ENCODE measurements around the gene SLC43A1. TPM values are rescaled to one million over a fixed set of nuclear protein-coding genes. Genes with fewer than 3 reads are reported as not detected.

SLC43A1 gene
- total RNA-seq, 2 donors from 2014 or later, result 18.2 to 20.9 TPM

DNA sequence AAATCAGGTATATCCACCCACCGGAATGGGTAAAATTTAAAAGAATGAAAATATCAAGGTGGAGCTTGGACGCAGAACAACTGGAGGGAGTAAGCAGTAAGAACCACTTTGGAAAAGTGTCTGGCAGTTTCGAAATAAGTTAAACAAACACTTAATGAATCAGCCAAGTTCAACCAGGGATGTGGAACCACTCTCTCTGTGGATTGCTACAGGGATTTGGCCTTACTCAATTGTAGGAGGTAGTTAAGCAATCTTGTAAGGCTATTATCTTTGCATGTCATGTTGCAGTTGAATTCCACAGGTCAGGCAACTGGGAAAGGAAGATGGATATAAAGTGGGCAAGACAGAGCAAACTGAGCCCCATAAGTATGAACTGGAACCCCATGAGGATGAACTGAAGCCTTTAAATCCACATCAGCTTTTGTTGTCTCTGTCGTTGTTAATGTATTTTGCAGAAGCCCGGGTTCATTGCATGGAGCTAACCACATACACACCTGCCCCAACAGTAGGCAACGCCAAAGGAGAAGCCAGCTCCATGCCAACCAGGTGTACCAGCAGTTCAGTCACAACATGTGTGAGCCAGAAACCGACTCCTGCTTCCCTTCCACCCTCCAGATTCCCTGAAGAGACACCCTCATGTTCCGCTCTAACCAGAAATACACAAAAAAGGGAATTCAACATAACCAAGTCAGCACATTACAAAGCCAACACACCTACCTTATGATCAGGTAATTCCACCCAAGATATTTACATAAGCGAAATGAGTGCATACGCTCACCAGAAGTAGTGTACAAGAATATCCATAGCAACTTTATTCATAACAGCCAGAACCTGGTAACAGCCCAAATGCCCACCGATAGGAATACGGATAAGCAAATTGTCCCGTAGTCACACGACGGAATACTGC is 80.6 kb downstream of the SLC43A1 start:
- 68% methylated on average over 15 of the region's 15 CpGs for WGBS
- Histone ChIP-seq H3K27me3 (replicated peaks; ENCODE audit: insufficient read depth) (no peaks in the 10 kb centered on the region), H3K9me3 (no peaks in the 10 kb centered on the region), H3K4me3 (no peak overlapping the region), H3K4me1 (replicated peaks) (no peaks in the 10 kb centered on the region), H3K27ac (no peak overlapping the region), H3K36me3 (no peaks in the 10 kb centered on the region)
- DNase-seq (ENCODE audit: low spot score), result peak; percentile 17
- intact Hi-C loops (cut with DNase I), result no loop called here
- TF ChIP-seq, protein P1, sequence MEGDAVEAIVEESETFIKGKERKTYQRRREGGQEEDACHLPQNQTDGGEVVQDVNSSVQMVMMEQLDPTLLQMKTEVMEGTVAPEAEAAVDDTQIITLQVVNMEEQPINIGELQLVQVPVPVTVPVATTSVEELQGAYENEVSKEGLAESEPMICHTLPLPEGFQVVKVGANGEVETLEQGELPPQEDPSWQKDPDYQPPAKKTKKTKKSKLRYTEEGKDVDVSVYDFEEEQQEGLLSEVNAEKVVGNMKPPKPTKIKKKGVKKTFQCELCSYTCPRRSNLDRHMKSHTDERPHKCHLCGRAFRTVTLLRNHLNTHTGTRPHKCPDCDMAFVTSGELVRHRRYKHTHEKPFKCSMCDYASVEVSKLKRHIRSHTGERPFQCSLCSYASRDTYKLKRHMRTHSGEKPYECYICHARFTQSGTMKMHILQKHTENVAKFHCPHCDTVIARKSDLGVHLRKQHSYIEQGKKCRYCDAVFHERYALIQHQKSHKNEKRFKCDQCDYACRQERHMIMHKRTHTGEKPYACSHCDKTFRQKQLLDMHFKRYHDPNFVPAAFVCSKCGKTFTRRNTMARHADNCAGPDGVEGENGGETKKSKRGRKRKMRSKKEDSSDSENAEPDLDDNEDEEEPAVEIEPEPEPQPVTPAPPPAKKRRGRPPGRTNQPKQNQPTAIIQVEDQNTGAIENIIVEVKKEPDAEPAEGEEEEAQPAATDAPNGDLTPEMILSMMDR (IDR thresholded peaks at IDR 0.05), result no peak
- TF ChIP-seq POLR2AphosphoS5 (IDR thresholded peaks at IDR 0.05), result peak; percentile 65

Small RNA genes lying within 50 kb of the gene (small RNA-seq; reads per million reads assigned to genes)
- gene RN7SL605P (0 reads per million in 2 donors), gene RNA5SP341 (0 reads per million in 2 donors)

Other genes with a start within 250 kb of the SLC43A1 start
- 100 to 1,000 TPM; 140 to 158 TPM for gene TNKS1BP1, start 190.8 kb downstream of the SLC43A1 start, total RNA-seq
- 10 to 100 TPM; 82.6 to 85.4 TPM for gene SSRP1, start 179.8 kb downstream of the SLC43A1 start, total RNA-seq
- under 1 TPM in 1 of 2 donors, not detected in 1; 0.40 TPM for gene P2RX3, start 177.3 kb downstream of the SLC43A1 start, total RNA-seq
- gene PRG3, start 134.6 kb downstream of the SLC43A1 start, total RNA-seq, result not detected
- gene PRG2, start 125.1 kb downstream of the SLC43A1 start, total RNA-seq, result under 1 TPM in 1 of 2 donors, not detected in 1; 0.36 TPM
- gene SLC43A3, start 88.6 kb downstream of the SLC43A1 start, total RNA-seq, result 10 to 100 TPM; 23.3 to 39.8 TPM
- 1 to 10 TPM in 1 of 2 donors, under 1 TPM in 1; 0.51 to 2.0 TPM for gene RTN4RL2, start 55.2 kb downstream of the SLC43A1 start, total RNA-seq
- gene TIMM10, start 15.1 kb upstream of the SLC43A1 start, total RNA-seq, result 10 to 100 TPM; 35.2 to 44.3 TPM
- gene SMTNL1, start 21.9 kb upstream of the SLC43A1 start, total RNA-seq, result 1 to 10 TPM in 1 of 2 donors, not detected in 1; 1.4 TPM
- 10 to 100 TPM; 42.3 to 44.6 TPM for gene UBE2L6, start 52.0 kb upstream of the SLC43A1 start, total RNA-seq
- gene SERPING1, start 82.0 kb upstream of the SLC43A1 start, total RNA-seq, result 100 to 1,000 TPM in 1 of 2 donors, 10 to 100 TPM in 1; 88.7 to 205 TPM
- gene YPEL4, start 134.2 kb upstream of the SLC43A1 start, total RNA-seq, result 1 to 10 TPM in 1 of 2 donors, under 1 TPM in 1; 0.46 to 3.6 TPM
- gene CLP1, start 142.1 kb upstream of the SLC43A1 start, total RNA-seq, result 10 to 100 TPM in 1 of 2 donors, 1 to 10 TPM in 1; 9.3 to 11.0 TPM
- 10 to 100 TPM; 65.4 to 69.9 TPM for gene ZDHHC5, start 152.4 kb upstream of the SLC43A1 start, total RNA-seq
- gene MED19, start 196.5 kb upstream of the SLC43A1 start, total RNA-seq, result 10 to 100 TPM; 14.8 to 39.4 TPM
- 10 to 100 TPM; 80.8 to 84.4 TPM for gene TMX2, start 196.9 kb upstream of the SLC43A1 start, total RNA-seq
- 100 to 1,000 TPM; 181 to 334 TPM for gene SELENOH, start 225.8 kb upstream of the SLC43A1 start, total RNA-seq
- gene BTBD18, start 236.1 kb upstream of the SLC43A1 start, total RNA-seq, result 1 to 10 TPM in 1 of 2 donors, not detected in 1; 1.0 TPM
- 100 to 1,000 TPM; 189 to 223 TPM for gene CTNND1, start 246.1 kb upstream of the SLC43A1 start, total RNA-seq

Measured in prostate gland (tissue), 2 donors.